ENCODE data around the gene LRMDA.
A peak's percentile ranks its signal among the peaks of the same experiment; 100 is the strongest.

LRMDA gene

GRCh38 chr10:75681334-75681733 lies 249.9 kb downstream of the LRMDA start:
- no peak for DNase-seq

- no peak for DNase-seq
Measured at GRCh38 chr10:75682649-75683557, 251.5 kb downstream of the LRMDA start.

- DNase-seq = no peak
Measured at GRCh38 chr10:75685187-75685586, 253.8 kb downstream of the LRMDA start.

- DNase-seq = no peak
Measured at GRCh38 chr10:75688506-75689300, 257.3 kb downstream of the LRMDA start.

- DNase-seq = no peak
Measured at GRCh38 chr10:75693489-75693888, 262.1 kb downstream of the LRMDA start.

- DNase-seq = no peak
Measured at GRCh38 chr10:75694269-75694668, 262.8 kb downstream of the LRMDA start.

- DNase-seq = no peak
Measured at GRCh38 chr10:75694790-75695189, 263.4 kb downstream of the LRMDA start.

GRCh38 chr10:75695994-75696393 lies 264.6 kb downstream of the LRMDA start:
- no peak for DNase-seq

GRCh38 chr10:75696536-75696935 lies 265.1 kb downstream of the LRMDA start:
- no peak for DNase-seq

GRCh38 chr10:75703191-75703854 lies 271.9 kb downstream of the LRMDA start:
- no peak for DNase-seq

GRCh38 chr10:75705426-75705825 lies 274.0 kb downstream of the LRMDA start:
- DNase-seq = no peak

GRCh38 chr10:75707080-75707840 lies 275.8 kb downstream of the LRMDA start:
- DNase-seq = no peak

GRCh38 chr10:75708060-75708459 lies 276.6 kb downstream of the LRMDA start:
- peak; percentile 51 for DNase-seq

GRCh38 chr10:75709245-75709644 lies 277.8 kb downstream of the LRMDA start:
- DNase-seq = no peak

GRCh38 chr10:75709811-75710210 lies 278.4 kb downstream of the LRMDA start:
- no peak for DNase-seq

- DNase-seq = no peak
Measured at GRCh38 chr10:75712242-75712880, 280.9 kb downstream of the LRMDA start.

- no peak for DNase-seq
Measured at GRCh38 chr10:75716506-75716905, 285.1 kb downstream of the LRMDA start.

GRCh38 chr10:75717126-75717916 lies 285.9 kb downstream of the LRMDA start:
- DNase-seq = no peak

- DNase-seq = peak; percentile 57
Measured at GRCh38 chr10:75718991-75719390, 287.6 kb downstream of the LRMDA start.

GRCh38 chr10:75720157-75720556 lies 288.7 kb downstream of the LRMDA start:
- DNase-seq = no peak

- no peak for DNase-seq
Measured at GRCh38 chr10:75722020-75722419, 290.6 kb downstream of the LRMDA start.

All from DMS153 (cell line).